Activated T-helper 1 cell treated with anti-CD3 and anti-CD28 coated beads, Interleukin-2, amount 50 U/mL, for 16 hours (primary cell): Measurements from ENCODE around the gene PIGS.
"Not testable (repeated sequence)": the region's sequence is repeated elsewhere in the genome, so short reads cannot be mapped to it uniquely, and the experiment has no call there.

Source experiments
- DNase-seq, 2 donors: peaks; one replicate each; pipeline ENCODE4 v3.0.0-alpha.2; 2020; ENCODE audit warnings: low read depth in 1 of 2, low spot score in 1 of 2

PIGS gene

DNA sequence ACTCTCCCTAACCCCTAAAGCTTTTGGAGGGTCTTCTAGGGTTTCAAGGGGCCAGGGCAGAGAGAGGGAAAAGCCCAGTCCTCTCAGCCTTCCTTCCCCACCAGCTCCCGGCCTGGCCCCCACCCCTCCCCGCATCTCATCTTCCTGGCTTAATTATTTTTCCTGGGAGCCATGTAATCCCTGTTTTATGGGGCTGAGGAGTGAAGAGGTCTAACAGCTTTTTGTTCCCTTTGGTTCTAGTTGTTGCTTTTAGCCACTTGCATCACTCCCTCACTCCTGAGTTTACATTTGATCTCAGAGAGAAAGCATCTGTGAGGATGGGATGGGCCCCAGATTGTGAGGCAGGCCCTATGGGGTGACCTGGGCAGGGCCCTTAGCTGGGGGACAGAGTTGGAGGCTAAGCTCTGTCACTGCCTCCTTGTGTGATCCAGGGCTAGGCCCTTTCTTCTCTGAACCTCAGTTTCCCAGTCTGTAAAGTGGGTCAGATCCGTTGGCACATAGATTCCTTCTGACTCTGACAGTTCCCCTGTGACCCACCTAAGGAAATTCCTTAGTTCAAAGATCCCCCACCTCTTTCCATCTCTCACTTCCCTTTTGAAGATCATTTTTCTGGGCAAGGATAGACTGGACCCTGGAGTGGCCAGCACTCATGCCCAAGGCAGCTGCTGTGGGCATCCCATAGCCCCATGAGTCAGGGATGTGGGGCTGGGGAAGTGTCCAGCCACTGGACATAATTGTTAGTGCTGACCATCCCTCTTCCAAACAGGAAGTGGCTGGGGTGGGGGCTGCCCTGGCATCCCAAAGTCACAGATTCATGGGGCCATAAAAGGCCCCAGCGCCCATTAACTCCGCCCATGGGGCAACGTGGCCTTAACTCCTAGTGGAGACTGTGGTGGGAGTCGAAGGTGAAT, 39.0 kb downstream of the PIGS start:
- no peak for DNase-seq

GRCh38 chr17:28530926-28531325, 40.4 kb downstream of the PIGS start:
- DNase-seq = no peak

- DNase-seq = no peak
These were observed 41.1 kb downstream of the PIGS start for GRCh38 chr17:28530250-28530649.

GRCh38 chr17:28529013-28529400, 42.3 kb downstream of the PIGS start:
- no peak for DNase-seq

- no peak for DNase-seq
These were observed 42.9 kb downstream of the PIGS start for GRCh38 chr17:28528327-28529012.

DNA sequence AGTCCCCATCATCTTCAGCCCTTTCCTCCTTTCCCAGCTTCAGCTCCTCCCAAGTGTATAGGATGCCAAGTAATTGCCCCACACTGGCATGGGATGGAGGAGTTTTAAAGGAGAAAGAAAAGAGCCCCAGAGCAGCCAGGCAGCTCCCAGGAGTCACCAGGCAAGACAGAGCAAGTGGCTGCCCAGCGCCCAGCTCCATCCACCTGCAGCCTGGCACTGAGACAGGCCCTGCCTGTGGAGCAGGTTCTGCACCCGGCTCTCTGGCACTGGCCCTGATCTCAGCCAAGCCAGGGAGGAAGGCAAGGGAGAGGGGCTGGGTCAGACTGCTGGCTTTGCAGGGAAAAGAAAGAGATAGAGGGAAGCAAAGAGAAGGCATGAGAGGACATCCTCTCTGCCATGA, 43.5 kb downstream of the PIGS start:
- no peak for DNase-seq

DNA sequence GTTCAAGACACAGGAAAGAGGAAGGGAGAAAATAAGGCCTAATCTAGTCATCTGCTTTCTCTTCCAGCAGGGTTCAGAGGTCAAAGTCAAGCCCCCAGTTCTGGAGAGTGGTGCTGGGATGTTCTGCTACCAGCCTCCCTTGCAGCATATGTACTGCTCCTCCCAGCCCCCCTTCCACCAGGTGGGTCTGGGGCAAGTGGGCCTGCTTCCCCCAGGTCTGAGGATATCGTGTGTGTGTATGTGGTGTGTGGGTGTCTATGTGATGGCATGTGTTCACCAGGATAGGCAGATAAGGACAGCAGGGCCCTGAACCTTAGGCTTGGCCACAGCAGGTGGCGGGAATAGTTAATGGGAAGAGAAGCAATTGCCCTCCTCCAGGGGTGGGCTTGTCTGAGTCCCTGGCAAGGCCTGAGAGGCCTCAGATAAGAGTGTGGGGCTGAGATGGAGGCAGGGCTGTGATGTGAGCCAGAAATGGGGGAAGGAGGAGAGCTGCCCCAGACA, 44.1 kb downstream of the PIGS start:
- no peak for DNase-seq

GRCh38 chr17:28526381-28526780, 44.9 kb downstream of the PIGS start:
- no peak for DNase-seq

GRCh38 chr17:28524476-28525424, 46.6 kb downstream of the PIGS start:
- DNase-seq = no peak

DNA sequence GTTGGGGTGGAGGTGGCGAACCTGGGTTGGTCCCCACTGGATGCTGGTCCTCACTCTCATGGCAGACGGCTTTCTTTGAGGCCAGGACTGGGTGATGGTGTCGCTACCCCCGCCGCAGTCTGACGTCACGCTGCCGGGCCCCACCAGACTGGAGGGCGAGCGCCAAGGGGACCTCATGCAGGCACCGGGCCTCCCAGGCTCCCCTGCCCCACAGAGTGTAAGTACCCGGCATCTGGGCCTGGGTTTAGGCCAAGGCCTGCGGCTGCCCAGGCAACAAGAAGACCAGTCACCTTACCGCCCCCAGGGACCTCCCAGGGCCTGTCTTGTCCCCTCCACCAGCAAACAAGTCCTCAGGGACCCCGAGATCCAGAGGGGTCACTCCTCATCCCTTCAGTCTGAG, 47.4 kb downstream of the PIGS start:
- no peak for DNase-seq

DNA sequence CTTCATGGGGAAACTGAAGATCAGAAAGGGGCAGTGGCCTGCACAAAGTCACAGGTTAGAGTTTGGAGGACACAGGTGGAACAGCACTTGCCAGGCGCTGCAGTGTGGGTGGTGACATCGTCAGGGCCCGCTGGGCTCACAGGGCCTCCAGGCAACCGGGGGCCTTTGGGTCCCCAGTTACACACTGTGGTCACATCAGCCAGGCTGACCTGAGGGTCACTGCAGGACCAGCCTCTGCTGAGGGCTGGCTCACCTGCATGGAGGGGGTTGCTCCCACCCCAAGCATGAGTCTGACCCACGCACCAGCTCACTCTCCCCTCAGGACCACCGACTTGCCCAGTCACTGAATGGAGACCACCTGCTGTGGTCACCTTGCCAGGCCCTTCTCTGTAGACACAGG, 48.1 kb downstream of the PIGS start:
- no peak for DNase-seq

DNA sequence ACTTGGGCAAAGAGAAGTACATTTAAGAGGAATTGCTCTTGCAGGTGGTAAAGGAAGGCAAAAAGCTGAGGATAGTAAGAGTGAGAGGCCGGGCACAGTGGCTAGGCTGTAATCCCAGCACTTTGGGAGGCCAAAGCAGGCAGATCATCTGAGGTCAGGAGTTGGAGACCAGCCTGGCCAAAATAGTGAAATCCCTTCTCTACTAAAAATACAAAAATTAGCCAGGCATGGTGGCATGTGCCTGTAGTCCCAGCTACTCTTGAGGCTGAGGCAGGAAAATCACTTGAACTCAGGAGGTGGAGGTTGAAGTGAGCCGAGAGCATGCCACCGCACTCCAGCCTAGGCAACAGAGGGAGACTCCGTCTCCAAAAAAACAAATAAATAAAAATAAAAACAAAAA, 49.0 kb downstream of the PIGS start:
- DNase-seq = not testable (repeated sequence)

DNA sequence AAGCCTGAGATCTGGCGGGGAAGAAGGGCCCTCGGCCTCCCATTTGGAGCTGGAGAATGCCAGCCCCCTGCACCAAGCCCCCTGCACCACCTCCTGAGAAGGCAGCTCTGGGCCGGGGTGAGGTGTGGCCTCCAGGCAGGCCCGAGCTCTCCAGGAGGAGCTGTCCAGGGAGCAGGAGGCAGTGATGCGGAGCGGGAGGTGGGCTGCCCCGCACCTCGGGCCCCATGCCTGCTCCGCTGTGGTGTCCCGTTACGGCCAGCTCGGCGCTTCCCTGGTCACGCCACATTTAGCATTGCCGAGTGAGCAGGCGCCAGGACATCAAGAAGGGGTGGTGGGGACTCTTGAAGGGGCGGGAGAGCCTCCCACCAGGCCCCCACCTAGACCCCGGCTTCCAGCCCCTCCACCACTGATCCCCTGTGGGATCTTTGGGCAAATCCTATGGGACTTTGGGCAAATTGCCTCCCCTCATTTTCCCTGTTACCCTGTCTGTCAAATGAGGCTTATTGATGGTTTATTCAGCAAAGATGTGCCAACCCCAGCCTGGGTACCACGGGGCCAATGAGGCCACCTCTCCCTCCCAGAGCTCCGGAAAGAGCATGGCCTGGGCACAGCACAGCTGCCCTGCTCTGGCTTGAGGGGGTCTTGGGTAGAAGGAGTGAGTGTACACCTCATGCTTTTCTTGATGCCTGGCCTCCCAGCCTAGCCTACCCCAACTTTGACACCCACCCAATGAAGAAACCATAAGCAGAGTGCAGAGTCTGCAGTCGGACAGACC, 49.8 kb downstream of the PIGS start:
- DNase-seq = no peak

DNA sequence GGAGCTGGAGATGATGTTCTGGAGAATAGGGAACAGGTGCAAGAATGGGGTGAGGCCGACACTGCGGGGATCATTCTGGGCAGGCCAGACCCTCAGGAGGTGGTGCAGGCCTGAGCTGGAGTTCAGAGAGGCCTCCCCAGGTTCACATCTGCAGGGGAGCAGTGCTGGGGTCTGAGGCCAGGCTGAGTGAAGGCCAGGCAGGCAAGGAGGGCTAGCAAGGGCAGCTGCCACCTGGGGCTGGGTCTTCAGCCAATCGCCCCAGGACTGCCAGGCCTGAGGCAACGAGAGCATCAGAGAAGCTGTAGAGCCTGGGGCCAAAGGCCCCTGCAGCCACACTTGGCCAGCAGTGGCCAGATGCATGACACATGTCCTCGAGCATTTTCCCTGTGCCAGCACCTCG, 50.6 kb downstream of the PIGS start:
- no peak for DNase-seq

- DNase-seq = no peak
These were observed 52.1 kb downstream of the PIGS start for GRCh38 chr17:28519236-28519635.

- DNase-seq = no peak
These were observed 52.7 kb downstream of the PIGS start for GRCh38 chr17:28518578-28518977.

DNA sequence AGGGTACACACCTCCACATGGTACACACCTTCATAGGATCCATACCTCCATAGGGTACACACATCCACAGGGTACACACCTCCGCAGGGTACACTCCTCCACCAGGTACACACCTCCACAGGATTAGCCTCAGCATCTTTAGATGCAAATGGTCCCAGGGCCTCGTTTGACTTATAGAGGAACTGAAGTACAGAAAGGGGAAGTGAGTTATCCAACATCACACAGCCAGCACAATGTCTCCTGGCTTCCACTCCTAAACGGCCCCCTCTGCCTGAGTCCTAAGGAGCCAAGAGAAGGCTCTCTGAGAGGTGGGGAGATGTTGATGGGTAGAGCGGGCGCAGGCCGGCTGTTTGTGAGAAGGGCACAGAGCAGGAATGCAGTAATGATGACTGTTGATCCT, 53.2 kb downstream of the PIGS start:
- DNase-seq = no peak

- no peak for DNase-seq
These were observed 55.8 kb downstream of the PIGS start for GRCh38 chr17:28515518-28515917.

GRCh38 chr17:28514561-28515002, 56.7 kb downstream of the PIGS start:
- DNase-seq = no peak

- DNase-seq = no peak
These were observed 57.8 kb downstream of the PIGS start for GRCh38 chr17:28513476-28513875.
